Measurements from ENCODE around the gene CD14.
"Not testable (repeated sequence)": the region's sequence is repeated elsewhere in the genome, so short reads cannot be mapped to it uniquely, and the experiment has no call there.

Gene CD14

DNA sequence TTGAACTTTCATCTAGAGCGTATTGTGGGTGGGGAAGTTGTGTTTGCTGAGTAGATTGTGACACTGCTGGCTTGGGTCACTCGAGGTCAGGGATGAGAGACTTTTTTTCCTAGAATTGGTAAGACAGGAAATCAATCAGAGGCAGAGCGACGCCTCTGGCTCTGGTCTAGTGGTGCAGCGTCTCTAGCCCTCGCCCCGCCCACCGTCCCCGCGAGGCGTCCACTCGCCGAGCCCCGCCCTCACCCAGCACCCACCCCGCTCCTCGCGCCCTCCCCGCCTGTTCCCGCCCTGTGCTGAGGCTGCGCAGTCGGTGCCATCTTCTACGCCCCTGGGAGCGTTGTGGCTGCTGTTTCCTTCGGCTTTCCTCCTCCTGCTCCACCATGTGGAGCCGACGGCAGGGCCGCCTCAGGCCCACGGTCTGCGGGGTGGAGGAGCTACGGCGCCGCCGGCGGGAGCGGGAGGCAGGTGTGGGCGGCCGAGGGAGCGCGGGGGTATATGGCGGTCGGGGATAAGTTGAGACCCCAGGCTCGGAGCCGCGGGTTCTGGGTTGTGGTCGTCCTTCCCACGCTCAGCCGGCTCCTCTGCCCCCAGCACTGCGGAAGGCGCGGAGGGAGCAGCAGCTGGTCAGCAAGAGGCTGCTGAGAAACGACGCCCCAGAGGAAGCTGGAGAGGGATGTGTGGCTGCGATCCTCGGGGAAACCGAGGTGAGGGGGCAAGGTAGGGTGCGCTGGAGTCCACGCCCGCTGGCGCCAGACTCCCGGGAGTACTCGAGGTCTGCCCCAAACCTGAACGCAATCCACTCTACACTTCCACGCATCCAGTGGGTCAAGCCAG, 6.4 kb upstream of the CD14 start, which contains the start of gene TMCO6:
Gene TMCO6 (plus strand): TSS at position 304 of the 834 bp plus-strand sequence. CDS start 77 bp downstream, at position 381.
- peaks cover 27% of the 10 kb centered on the region for H3K36me3 ChIP-seq
- TF ChIP-seq, protein P1, sequence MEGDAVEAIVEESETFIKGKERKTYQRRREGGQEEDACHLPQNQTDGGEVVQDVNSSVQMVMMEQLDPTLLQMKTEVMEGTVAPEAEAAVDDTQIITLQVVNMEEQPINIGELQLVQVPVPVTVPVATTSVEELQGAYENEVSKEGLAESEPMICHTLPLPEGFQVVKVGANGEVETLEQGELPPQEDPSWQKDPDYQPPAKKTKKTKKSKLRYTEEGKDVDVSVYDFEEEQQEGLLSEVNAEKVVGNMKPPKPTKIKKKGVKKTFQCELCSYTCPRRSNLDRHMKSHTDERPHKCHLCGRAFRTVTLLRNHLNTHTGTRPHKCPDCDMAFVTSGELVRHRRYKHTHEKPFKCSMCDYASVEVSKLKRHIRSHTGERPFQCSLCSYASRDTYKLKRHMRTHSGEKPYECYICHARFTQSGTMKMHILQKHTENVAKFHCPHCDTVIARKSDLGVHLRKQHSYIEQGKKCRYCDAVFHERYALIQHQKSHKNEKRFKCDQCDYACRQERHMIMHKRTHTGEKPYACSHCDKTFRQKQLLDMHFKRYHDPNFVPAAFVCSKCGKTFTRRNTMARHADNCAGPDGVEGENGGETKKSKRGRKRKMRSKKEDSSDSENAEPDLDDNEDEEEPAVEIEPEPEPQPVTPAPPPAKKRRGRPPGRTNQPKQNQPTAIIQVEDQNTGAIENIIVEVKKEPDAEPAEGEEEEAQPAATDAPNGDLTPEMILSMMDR (IDR thresholded peaks at IDR 0.05; ENCODE audit: low read depth, low read length) = peak; percentile 72
- DNase-seq = peak; percentile 98
- peak within 1 kb of the TSS; percentile 62 for H3K4me3 ChIP-seq (ENCODE audit: low read depth, low read length)
- no peaks in the 10 kb centered on the region for H3K27me3 ChIP-seq (ENCODE audit: insufficient read depth, low read depth, severe bottlenecking)
- no peaks in the 10 kb centered on the region for H3K9me3 ChIP-seq (ENCODE audit: severe bottlenecking)
- H3K27ac ChIP-seq = peak within 1 kb of the TSS; percentile 89

GRCh38 chr5:140638898-140639147, 5.8 kb upstream of the CD14 start:
- DNase-seq; H3K9me3 ChIP-seq (ENCODE audit: severe bottlenecking); H3K27me3 ChIP-seq (ENCODE audit: insufficient read depth, low read depth, severe bottlenecking): not testable (repeated sequence)
- H3K36me3 ChIP-seq = peaks cover 22% of the 10 kb centered on the region
- peak overlapping the region; percentile 25 for H3K4me3 ChIP-seq (ENCODE audit: low read depth, low read length)
- H3K27ac ChIP-seq = peak overlapping the region; percentile 33; the same call in 1 of the 2 replicates

DNA sequence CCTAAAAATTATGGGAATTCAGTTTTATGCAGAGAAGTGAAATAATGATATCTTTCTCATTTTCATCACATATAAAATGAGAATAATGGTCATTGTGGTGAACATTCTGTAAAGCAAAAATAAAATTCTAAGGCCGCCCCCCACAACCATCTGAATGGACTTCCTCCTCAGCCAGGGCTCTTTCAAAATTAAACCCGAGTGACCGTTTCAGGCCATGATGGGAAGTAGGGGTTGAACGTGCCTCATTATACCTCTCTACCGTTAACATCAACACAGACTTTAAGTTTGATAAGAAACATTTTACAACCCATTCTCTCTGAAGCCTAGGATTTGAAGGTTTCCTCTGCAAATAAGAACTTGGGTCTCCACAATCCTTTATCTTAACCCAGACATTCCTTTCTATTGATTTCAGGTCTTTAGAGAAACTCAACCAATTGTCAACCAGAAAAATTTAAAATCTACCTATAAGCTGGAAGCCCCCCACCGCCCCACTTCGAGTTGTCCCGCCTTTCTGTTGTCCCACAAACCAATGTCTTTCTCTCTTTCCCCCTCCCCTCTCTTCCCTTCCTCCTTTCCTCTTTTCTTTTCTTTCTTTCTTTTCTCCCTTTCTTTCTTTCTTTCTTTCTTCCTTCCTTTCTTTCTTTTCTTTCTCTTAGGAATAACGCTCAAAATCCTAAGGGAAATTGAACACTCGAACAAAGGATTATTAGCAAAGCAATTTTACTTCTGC, 4.6 kb upstream of the CD14 start:
- H3K9me3 ChIP-seq (ENCODE audit: severe bottlenecking) = no peaks in the 10 kb centered on the region
- peaks cover 12% of the 10 kb centered on the region for H3K36me3 ChIP-seq
- DNase-seq = no peak
- TF ChIP-seq, protein P1 (IDR thresholded peaks at IDR 0.05; ENCODE audit: low read depth, low read length) = no peak
- H3K4me3 ChIP-seq (ENCODE audit: low read depth, low read length) = no peak overlapping the region
- H3K27me3 ChIP-seq (ENCODE audit: insufficient read depth, low read depth, severe bottlenecking) = no peaks in the 10 kb centered on the region
- H3K27ac ChIP-seq = no peak overlapping the region

DNA sequence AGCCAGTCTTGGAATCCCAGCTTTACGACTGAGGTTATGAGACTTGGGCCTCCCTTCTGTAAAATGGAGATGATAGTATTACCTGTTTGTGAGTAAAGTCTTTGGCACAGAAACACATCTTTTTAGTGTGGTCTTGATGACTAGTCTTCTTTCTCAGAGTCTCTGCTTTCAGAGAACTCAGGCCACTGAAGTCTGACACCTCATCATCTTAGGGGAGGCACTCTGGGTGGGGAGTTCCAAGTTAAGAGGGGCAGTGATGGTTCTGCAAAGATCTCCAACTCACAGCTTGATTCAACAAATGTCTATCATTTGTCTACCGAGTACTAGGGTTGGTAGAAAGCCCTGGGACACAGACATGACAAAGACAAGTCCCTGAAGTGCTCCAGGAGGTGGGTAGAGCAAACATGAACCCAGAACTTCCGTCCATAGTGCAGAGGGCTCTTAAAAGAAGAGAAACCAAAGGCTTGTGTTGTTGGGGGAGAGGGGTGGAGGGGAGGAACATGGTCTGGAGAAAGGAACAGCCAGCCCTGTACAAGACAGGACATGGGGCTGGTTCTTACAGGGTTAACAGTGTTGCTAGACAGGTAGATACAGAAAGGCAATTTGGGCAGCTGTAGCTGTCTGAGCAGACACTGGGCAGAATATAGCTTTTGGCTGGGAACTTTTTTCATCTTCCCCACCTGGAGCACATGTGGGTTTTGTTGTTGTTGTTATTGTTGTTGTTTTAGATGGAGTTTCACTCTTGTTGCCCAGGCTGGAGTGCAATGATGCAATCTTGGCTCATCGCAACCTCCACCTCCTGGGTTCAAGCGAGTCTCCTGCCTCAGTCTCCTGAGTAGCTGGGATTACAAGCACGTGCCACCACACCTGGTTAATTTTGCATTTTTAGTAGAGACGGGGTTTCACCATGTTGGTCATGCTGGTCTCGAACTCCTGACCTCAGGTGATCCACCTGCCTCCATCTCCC, 2.6 kb upstream of the CD14 start:
- TF ChIP-seq, protein P1 (IDR thresholded peaks at IDR 0.05; ENCODE audit: low read depth, low read length) = no peak
- Histone ChIP-seq H3K4me3 (ENCODE audit: low read depth, low read length) (no peak overlapping the region), H3K27me3 (ENCODE audit: insufficient read depth, low read depth, severe bottlenecking) (no peaks in the 10 kb centered on the region), H3K27ac (no peak overlapping the region), H3K36me3 (peaks cover under 1% of the 10 kb centered on the region), H3K9me3 (ENCODE audit: severe bottlenecking) (no peaks in the 10 kb centered on the region)
- no peak for DNase-seq

DNA sequence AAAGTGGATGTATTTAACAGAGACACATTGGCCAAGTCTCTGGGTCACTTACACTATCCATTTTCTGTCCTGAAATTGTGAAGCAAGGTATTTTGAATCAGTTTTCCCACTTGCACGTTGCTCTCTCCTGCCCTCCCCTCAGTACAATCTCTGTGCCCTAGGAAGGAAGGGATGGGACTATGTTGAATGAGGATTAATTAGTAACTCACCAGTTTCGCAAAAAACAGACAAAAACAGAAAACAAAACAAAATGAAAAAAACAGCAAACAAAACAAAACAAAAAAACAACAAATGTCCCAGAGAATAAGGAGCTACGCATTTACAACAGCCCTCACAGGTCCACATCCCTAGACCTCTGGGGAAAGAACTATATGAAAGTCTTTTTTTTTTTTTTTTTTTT, 1.1 kb upstream of the CD14 start:
- Histone ChIP-seq H3K27me3 (ENCODE audit: insufficient read depth, low read depth, severe bottlenecking) (no peaks in the 10 kb centered on the region), H3K27ac (no peak overlapping the region), H3K9me3 (ENCODE audit: severe bottlenecking) (no peaks in the 10 kb centered on the region), H3K36me3 (no peaks in the 10 kb centered on the region), H3K4me3 (ENCODE audit: low read depth, low read length) (no peak overlapping the region)
- TF ChIP-seq, protein P1 (IDR thresholded peaks at IDR 0.05; ENCODE audit: low read depth, low read length) = no peak
- DNase-seq = no peak
